ENCODE measurements around the gene MYH14. TPM values are rescaled to one million over a fixed set of nuclear protein-coding genes. Genes with fewer than 3 reads are reported as not detected.

Gene MYH14
- total and polyA plus RNA-seq, 10 of the 15 experiments (the other 5 are each of a cell fraction or from before 2014, with no cell fraction given) = 0.06 to 0.69 (median 0.15) TPM; not detected in 4

DNA sequence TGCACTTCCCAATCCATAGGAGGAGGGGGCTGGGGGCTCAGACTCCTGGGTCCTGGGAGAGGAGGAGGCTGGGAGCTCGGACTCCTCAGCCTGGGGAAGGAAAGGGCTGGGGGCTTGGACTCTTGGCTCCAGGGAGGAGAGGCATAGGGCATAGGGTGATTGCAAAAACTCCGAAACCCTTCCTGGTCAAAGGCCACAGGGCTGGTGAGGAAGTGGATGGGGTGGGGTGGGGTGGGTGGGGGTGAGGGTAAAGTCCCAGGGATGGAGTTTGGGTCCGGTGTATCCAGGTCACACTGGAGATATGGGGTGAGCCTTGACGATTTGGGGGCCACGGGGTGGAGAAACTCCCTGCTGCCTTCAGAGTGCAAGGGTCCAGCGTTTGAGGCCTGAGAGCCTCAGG lies 2.8 kb downstream of the MYH14 start:
- intact Hi-C loops (cut with micrococcal nuclease; ENCODE audit: unreplicated experiment) = no loop called here
- no peaks in the 10 kb centered on the region for H4K20me1 ChIP-seq (ENCODE audit: control insufficient read depth, insufficient read depth)
- POLR2A ChIA-PET = no interaction called here
- no peak for DNase-seq (ENCODE audit: low read depth, low spot score)
- no TSS peak for BruUV-seq (replicated peaks)
- TF ChIP-seq FOXK2 (IDR thresholded peaks at IDR 0.05) = no peak
- H3K27me3 ChIP-seq (replicated peaks in 1 of 2; ENCODE audit: control insufficient read depth in 2 of 2, insufficient read depth in 2 of 2, low read length in 1 of 2) = peaks cover 0 to 3% of the 10 kb centered on the region in 2 experiments; a peak in 1 of 4 replicates
- no peak overlapping the region for H3K27ac ChIP-seq (ENCODE audit: control insufficient read depth, insufficient read depth)
- no peak for ATAC-seq
- no peaks in the 10 kb centered on the region for H3K36me3 ChIP-seq (ENCODE audit: control insufficient read depth in 2 of 2, insufficient read depth in 2 of 2, low read length in 1 of 2)
- no peaks in the 10 kb centered on the region for H3K4me1 ChIP-seq (ENCODE audit: control insufficient read depth, insufficient read depth, low read length)
- in situ Hi-C loops (cut with MboI) = no loop called here
- FAIRE-seq = no peak
- no peak overlapping the region for H2AFZ ChIP-seq (ENCODE audit: control insufficient read depth, low read depth, low read length)
- H3K4me3 ChIP-seq = no peak overlapping the region
- CTCF ChIA-PET = no interaction called here
- SMC1A ChIA-PET (ENCODE audit: uncharacterized antibody, unreplicated experiment) = no interaction called here
- WGBS (ENCODE audit: insufficient coverage, insufficient replicate concordance, low lambda C conversion rate, missing lambda C conversion rate) = 4% methylated on average over 5 of the region's 6 CpGs
- no peak overlapping the region for H3K4me2 ChIP-seq (ENCODE audit: control insufficient read depth, insufficient read depth)
- RAD21 ChIA-PET (ENCODE audit: unreplicated experiment) = no interaction called here
- H3K9me3 ChIP-seq (replicated peaks; ENCODE audit: control insufficient read depth, insufficient read depth, low read length) = no peaks in the 10 kb centered on the region; the same call in 2 of the 3 replicates
- H3K79me2 ChIP-seq (ENCODE audit: control insufficient read depth, insufficient read depth, low read length) = no peaks in the 10 kb centered on the region
- H3K9ac ChIP-seq (ENCODE audit: control insufficient read depth, insufficient read depth, low read length) = no peak overlapping the region

DNA sequence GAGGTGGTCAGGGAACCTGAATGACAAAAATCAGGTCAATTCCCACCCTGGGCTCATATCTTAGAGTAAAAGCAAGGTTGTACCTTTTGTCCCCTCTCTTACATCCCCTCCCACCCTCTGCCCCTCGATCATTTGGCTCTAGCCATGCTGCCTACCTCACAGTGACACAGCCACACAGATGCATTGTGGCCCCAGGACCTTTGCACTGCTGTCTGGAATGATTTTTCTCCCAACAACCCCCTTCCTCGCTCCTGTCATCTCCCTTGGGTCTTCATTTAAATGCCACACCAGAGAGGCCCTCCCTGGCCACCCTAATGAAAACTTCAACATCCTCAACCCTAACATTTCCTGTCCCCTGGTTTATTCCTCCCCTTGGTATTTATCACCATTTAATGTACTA lies 4.3 kb downstream of the MYH14 start:
- FAIRE-seq (no peak), ATAC-seq (no peak), DNase-seq (ENCODE audit: low read depth, low spot score) (no peak)
- Histone ChIP-seq H4K20me1 (ENCODE audit: control insufficient read depth, insufficient read depth) (no peaks in the 10 kb centered on the region), H3K9me3 (replicated peaks; ENCODE audit: control insufficient read depth, insufficient read depth, low read length) (no peaks in the 10 kb centered on the region; the same call in 2 of the 3 replicates), H3K9ac (ENCODE audit: control insufficient read depth, insufficient read depth, low read length) (no peak overlapping the region), H3K27me3 (replicated peaks in 1 of 2; ENCODE audit: control insufficient read depth in 2 of 2, insufficient read depth in 2 of 2, low read length in 1 of 2) (peaks cover 0 to 3% of the 10 kb centered on the region in 2 experiments; a peak in 1 of 4 replicates), H3K4me2 (ENCODE audit: control insufficient read depth, insufficient read depth) (no peak overlapping the region), H3K4me3 (no peak overlapping the region), H3K36me3 (ENCODE audit: control insufficient read depth in 2 of 2, insufficient read depth in 2 of 2, low read length in 1 of 2) (no peaks in the 10 kb centered on the region), H3K27ac (ENCODE audit: control insufficient read depth, insufficient read depth) (no peak overlapping the region), H2AFZ (ENCODE audit: control insufficient read depth, low read depth, low read length) (no peak overlapping the region), H3K79me2 (ENCODE audit: control insufficient read depth, insufficient read depth, low read length) (no peaks in the 10 kb centered on the region), H3K4me1 (ENCODE audit: control insufficient read depth, insufficient read depth, low read length) (no peaks in the 10 kb centered on the region)
- ChIA-PET SMC1A (ENCODE audit: uncharacterized antibody, unreplicated experiment) (no interaction called here), CTCF (no interaction called here), POLR2A (no interaction called here), RAD21 (ENCODE audit: unreplicated experiment) (no interaction called here)
- BruUV-seq (replicated peaks) = no TSS peak
- intact Hi-C loops (cut with micrococcal nuclease; ENCODE audit: unreplicated experiment) (no loop called here), in situ Hi-C loops (cut with MboI) (no loop called here)
- 9% methylated on average over 2 of the region's 2 CpGs for WGBS (ENCODE audit: insufficient coverage, insufficient replicate concordance, low lambda C conversion rate, missing lambda C conversion rate)
- no peak for TF ChIP-seq ZNF384 (IDR thresholded peaks at IDR 0.05; ENCODE audit: borderline replicate concordance, low read depth, low read length)
- TF ChIP-seq NFYB (IDR thresholded peaks at IDR 0.05; ENCODE audit: insufficient read depth, low read depth, low read length) = no peak
- TF ChIP-seq ZNF274 (IDR thresholded peaks at IDR 0.05; ENCODE audit: insufficient read depth, insufficient read length) = no peak
- TF ChIP-seq, protein P1, sequence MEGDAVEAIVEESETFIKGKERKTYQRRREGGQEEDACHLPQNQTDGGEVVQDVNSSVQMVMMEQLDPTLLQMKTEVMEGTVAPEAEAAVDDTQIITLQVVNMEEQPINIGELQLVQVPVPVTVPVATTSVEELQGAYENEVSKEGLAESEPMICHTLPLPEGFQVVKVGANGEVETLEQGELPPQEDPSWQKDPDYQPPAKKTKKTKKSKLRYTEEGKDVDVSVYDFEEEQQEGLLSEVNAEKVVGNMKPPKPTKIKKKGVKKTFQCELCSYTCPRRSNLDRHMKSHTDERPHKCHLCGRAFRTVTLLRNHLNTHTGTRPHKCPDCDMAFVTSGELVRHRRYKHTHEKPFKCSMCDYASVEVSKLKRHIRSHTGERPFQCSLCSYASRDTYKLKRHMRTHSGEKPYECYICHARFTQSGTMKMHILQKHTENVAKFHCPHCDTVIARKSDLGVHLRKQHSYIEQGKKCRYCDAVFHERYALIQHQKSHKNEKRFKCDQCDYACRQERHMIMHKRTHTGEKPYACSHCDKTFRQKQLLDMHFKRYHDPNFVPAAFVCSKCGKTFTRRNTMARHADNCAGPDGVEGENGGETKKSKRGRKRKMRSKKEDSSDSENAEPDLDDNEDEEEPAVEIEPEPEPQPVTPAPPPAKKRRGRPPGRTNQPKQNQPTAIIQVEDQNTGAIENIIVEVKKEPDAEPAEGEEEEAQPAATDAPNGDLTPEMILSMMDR (IDR thresholded peaks at IDR 0.05 in 2 of 3, conservative IDR thresholded peaks at IDR 0.05 in 1 of 3; ENCODE audit: control insufficient read depth in 2 of 3, extremely low read depth in 1 of 3, insufficient read depth in 1 of 3, low read depth in 3 of 3, low read length in 3 of 3) = no peak
- TF ChIP-seq ZZZ3 (IDR thresholded peaks at IDR 0.05; ENCODE audit: control insufficient read depth, insufficient read length, low read depth) = no peak
- TF ChIP-seq PAX8 (IDR thresholded peaks at IDR 0.05) = no peak
- no peak for TF ChIP-seq NR2F1 (conservative IDR thresholded peaks at IDR 0.05)
- no peak for TF ChIP-seq MXI1 (IDR thresholded peaks at IDR 0.05; ENCODE audit: low read depth, low read length)
- no peak for TF ChIP-seq SIX5 (IDR thresholded peaks at IDR 0.05; ENCODE audit: low read depth, low read length, severe bottlenecking)
- TF ChIP-seq NFYA (IDR thresholded peaks at IDR 0.05; ENCODE audit: borderline replicate concordance, low read depth, low read length) = no peak
- TF ChIP-seq FOXM1 (IDR thresholded peaks at IDR 0.05; ENCODE audit: low read depth, low read length) = no peak
- no peak for TF ChIP-seq ESRRA (IDR thresholded peaks at IDR 0.05; ENCODE audit: low read length)
- no peak for TF ChIP-seq FOXK2 (IDR thresholded peaks at IDR 0.05)
- no peak for TF ChIP-seq NRF1 (conservative IDR thresholded peaks at IDR 0.05; ENCODE audit: low read depth, low read length)
- no peak for TF ChIP-seq SMAD1 (IDR thresholded peaks at IDR 0.05; ENCODE audit: low read depth, partially characterized antibody)
- TF ChIP-seq, protein P2, sequence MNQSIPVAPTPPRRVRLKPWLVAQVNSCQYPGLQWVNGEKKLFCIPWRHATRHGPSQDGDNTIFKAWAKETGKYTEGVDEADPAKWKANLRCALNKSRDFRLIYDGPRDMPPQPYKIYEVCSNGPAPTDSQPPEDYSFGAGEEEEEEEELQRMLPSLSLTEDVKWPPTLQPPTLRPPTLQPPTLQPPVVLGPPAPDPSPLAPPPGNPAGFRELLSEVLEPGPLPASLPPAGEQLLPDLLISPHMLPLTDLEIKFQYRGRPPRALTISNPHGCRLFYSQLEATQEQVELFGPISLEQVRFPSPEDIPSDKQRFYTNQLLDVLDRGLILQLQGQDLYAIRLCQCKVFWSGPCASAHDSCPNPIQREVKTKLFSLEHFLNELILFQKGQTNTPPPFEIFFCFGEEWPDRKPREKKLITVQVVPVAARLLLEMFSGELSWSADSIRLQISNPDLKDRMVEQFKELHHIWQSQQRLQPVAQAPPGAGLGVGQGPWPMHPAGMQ (IDR thresholded peaks at IDR 0.05; ENCODE audit: borderline replicate concordance) = no peak

Measured in GM12878 (cell line).